Measurements from ENCODE around the gene FUT1.

- TF ChIP-seq CTCF (IDR thresholded peaks at IDR 0.05; ENCODE audit: low read length) (no peak), EZH2 (optimal IDR thresholded peaks at IDR 0.05; ENCODE audit: low read depth, low read length) (no peak)
Measured at GRCh38 chr19:48756212-48756611, 3.8 kb upstream of the FUT1 start.
